ENCODE results near the gene METTL22. TPM values are rescaled to one million over a fixed set of nuclear protein-coding genes. Genes with fewer than 3 reads are reported as not detected.

METTL22 gene
- total and polyA plus RNA-seq, 4 donors: 6.5 to 17.9 (median 14.4) TPM

GRCh38 chr16:8631818-8632465 lies 10.4 kb downstream of the METTL22 start (continued):
- no peak for TF ChIP-seq ZBTB33 (IDR thresholded peaks at IDR 0.05)
- TF ChIP-seq MAX (IDR thresholded peaks at IDR 0.05): no peak
- TF ChIP-seq YY1 (IDR thresholded peaks at IDR 0.05): no peak
- no peak for TF ChIP-seq JUND (IDR thresholded peaks at IDR 0.05)
- no peak for TF ChIP-seq FOXA1 (IDR thresholded peaks at IDR 0.05)
- no peak for TF ChIP-seq EGR1 (IDR thresholded peaks at IDR 0.05; ENCODE audit: low read depth in 2 of 2)
- no peak for TF ChIP-seq ATF3 (IDR thresholded peaks at IDR 0.05)
- no peak for TF ChIP-seq TAF1 (conservative IDR thresholded peaks at IDR 0.05)
- no peak for TF ChIP-seq HNF4G (IDR thresholded peaks at IDR 0.05)

- Histone ChIP-seq H3K4me3 (ENCODE audit: low read depth in 1 of 3, low read length in 3 of 3) (no peak overlapping the region), H3K27ac (ENCODE audit: low read depth in 1 of 2, low read length in 2 of 2) (peak overlapping the region; percentile 46 to 74)
- WGBS: 80% methylated on average over 5 of the region's 5 CpGs
Observed at GRCh38 chr16:8632675-8633182, 11.2 kb downstream of the METTL22 start.

More at GRCh38 chr16:8632675-8633182, 11.2 kb downstream of the METTL22 start:
- TF ChIP-seq FOXA1 (IDR thresholded peaks at IDR 0.05) (no peak), ZBTB33 (IDR thresholded peaks at IDR 0.05) (no peak), SP1 (IDR thresholded peaks at IDR 0.05) (no peak), GABPA (IDR thresholded peaks at IDR 0.05 in 1 of 2, conservative IDR thresholded peaks at IDR 0.05 in 1 of 2) (no peak), YY1 (IDR thresholded peaks at IDR 0.05) (no peak), TAF1 (conservative IDR thresholded peaks at IDR 0.05) (no peak), CTCF (IDR thresholded peaks at IDR 0.05; ENCODE audit: low read depth, low read length, missing input control) (no peak), HNF4A (conservative IDR thresholded peaks at IDR 0.05) (no peak), ATF3 (IDR thresholded peaks at IDR 0.05) (no peak), RAD21 (IDR thresholded peaks at IDR 0.05) (no peak), REST (IDR thresholded peaks at IDR 0.05) (no peak)
- H3K4me1 ChIP-seq (ENCODE audit: control insufficient read depth in 4 of 4, insufficient read depth in 4 of 4, low read length in 3 of 4): no peaks in the 10 kb centered on the region
- H3K27me3 ChIP-seq (ENCODE audit: control insufficient read depth in 4 of 4, insufficient read depth in 4 of 4, low read length in 3 of 4): no peaks in the 10 kb centered on the region
- H3K36me3 ChIP-seq (ENCODE audit: control insufficient read depth in 4 of 4, insufficient read depth in 3 of 4, low read depth in 1 of 4, low read length in 3 of 4): peaks cover 13 to 77% (median 43%) of the 10 kb centered on the region in 4 donors
- DNase-seq (ENCODE audit: low spot score): no peak
- H3K9ac ChIP-seq (ENCODE audit: low read depth in 1 of 2, low read length in 2 of 2): no peak overlapping the region
- H3K9me3 ChIP-seq (ENCODE audit: control insufficient read depth in 4 of 4, low read length in 3 of 4): no peaks in the 10 kb centered on the region

Measured in liver (tissue), 9 donors.